Measurements from ENCODE around the gene IL21R.

Gene IL21R

GRCh38 chr16:27472091-27473020 lies 70.4 kb downstream of the IL21R start:
- no peak for TF ChIP-seq CTCF (IDR thresholded peaks at IDR 0.05)

GRCh38 chr16:27473101-27473900 lies 71.3 kb downstream of the IL21R start:
- TF ChIP-seq CTCF (IDR thresholded peaks at IDR 0.05): no peak

- TF ChIP-seq CTCF (IDR thresholded peaks at IDR 0.05): no peak
These were observed 72.1 kb downstream of the IL21R start for GRCh38 chr16:27474041-27474440.

- TF ChIP-seq CTCF (IDR thresholded peaks at IDR 0.05): no peak
These were observed 72.9 kb downstream of the IL21R start for GRCh38 chr16:27474921-27475320.

GRCh38 chr16:27475561-27475960 lies 73.6 kb downstream of the IL21R start:
- no peak for TF ChIP-seq CTCF (IDR thresholded peaks at IDR 0.05)

GRCh38 chr16:27476240-27476639 lies 74.3 kb downstream of the IL21R start:
- TF ChIP-seq CTCF (IDR thresholded peaks at IDR 0.05): no peak

GRCh38 chr16:27480761-27481160 lies 78.8 kb downstream of the IL21R start:
- TF ChIP-seq CTCF (IDR thresholded peaks at IDR 0.05): no peak
